Cardiac fibroblast (primary cell): ENCODE results near the gene SLC23A2.

Experiments
- DNase-seq, 2 donors: peaks; one replicate each; pipeline versions ENCODE4 v3.0.0 to v3.0.0-alpha.2; 2010; ENCODE audit warnings: low read depth in 2 of 2
- H3K4me3 ChIP-seq, 2 donors: replicated peaks in 1 of 2; 1 replicate in 1 of 2; 2 replicates in 1 of 2; pipeline ENCODE4 v1.5.1; 2011; ENCODE audit warnings: low read depth in 2 of 2, low read length in 2 of 2, mild to moderate bottlenecking in 2 of 2, moderate library complexity in 1 of 2
- TF ChIP-seq, protein P1 (sequence below): IDR thresholded peaks from one replicate; pipeline ENCODE4 v1.5.1; 2011; ENCODE audit warnings: low read depth, mild to moderate bottlenecking, low read length, inconsistent platforms

The SLC23A2 gene

DNA sequence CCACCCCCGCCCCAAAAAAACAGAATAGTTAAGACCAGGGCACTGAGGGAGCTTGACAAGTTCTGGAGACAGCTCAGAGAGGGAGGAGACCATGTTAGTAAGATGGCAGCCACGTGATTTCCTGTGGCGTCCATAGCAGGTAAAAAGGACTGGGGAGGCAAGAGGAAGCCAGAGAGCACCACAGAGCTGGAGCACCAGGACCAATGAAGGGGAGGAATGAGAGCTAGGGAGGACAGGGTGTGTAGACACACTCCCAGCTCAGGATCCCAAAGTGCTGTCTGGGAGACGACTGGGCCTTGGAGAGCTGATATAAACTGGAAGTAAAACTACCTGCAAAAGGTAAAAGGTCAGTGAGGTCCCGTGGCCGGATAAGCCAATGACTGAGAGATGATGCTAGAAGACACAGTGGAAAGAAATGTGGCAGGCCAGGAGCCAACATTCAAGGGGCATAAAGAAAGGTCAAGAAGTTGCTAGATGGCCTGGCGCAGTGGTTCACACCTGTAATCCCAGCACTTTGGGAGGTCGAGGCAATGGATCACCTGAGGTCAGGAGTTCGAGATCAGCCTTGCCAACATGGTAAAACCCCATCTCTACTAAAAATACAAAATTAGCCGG, 39.0 kb downstream of the SLC23A2 start:
- no peak for DNase-seq
- H3K4me3 ChIP-seq: no peak overlapping the region
- TF ChIP-seq, protein P1, sequence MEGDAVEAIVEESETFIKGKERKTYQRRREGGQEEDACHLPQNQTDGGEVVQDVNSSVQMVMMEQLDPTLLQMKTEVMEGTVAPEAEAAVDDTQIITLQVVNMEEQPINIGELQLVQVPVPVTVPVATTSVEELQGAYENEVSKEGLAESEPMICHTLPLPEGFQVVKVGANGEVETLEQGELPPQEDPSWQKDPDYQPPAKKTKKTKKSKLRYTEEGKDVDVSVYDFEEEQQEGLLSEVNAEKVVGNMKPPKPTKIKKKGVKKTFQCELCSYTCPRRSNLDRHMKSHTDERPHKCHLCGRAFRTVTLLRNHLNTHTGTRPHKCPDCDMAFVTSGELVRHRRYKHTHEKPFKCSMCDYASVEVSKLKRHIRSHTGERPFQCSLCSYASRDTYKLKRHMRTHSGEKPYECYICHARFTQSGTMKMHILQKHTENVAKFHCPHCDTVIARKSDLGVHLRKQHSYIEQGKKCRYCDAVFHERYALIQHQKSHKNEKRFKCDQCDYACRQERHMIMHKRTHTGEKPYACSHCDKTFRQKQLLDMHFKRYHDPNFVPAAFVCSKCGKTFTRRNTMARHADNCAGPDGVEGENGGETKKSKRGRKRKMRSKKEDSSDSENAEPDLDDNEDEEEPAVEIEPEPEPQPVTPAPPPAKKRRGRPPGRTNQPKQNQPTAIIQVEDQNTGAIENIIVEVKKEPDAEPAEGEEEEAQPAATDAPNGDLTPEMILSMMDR: no peak

DNA sequence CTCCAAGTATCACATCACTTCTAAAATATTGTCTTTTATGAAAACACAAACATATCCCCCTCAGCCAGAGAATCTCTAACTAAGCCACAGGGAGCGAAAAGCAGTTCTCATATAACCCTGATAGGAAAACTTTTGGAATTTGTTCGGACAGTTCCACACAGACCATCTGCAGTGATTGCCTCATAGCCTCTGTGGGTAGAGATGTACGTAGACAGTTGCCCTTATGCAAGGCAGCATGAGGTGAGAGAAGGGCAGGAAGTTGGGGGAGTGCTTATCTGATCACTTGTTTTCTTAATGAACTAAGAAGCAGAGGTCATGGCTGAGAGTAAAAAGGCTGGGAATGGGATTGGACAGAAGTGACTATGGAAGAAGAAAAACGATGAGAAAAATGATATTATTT, 39.6 kb downstream of the SLC23A2 start:
- TF ChIP-seq, protein P1: no peak
- no peak overlapping the region for H3K4me3 ChIP-seq
- DNase-seq: peak; percentile 80 to 94

DNA sequence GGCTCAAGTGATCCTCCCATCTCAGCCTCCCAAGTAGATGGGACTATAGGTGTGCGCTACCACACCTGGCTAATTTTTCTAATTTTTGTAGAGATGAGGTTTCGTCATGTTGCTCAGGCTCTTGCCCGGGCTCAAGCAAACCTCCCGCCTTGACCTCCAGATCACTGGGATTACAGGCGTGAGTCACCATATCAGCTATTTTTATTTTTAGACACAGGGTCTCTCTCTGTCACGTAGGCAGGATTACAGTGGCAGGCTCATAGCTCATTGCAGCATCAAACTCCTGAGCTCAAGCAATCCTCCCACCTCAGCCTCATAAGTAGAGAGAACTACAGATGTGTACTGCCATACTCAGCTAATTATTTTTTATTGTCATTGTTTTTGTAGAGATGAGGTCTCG, 41.7 kb downstream of the SLC23A2 start:
- peak in 1 of 2 donors; percentile 42 for DNase-seq
- TF ChIP-seq, protein P1: no peak
- no peak overlapping the region for H3K4me3 ChIP-seq

DNA sequence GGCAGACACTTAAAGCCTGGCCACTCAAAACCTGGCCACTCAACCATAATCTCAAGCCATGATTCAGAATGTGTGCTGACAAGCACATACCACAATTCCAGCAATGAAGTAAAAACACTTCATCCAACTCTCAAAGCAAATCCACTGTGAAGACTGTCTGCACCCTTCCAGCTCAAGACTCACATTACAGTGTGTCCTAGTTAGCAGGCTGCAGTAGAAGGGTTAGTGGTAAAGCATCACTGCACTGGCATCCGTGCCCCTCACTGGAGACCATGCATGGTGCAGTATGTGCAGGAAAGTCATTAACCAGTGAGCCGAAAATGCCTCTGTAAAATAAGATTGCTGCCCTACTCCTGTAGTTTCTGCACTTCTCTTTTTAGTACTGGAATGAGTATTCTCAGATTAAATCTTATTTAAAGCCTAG, 43.4 kb downstream of the SLC23A2 start:
- TF ChIP-seq, protein P1: no peak
- DNase-seq: peak in 1 of 2 donors; percentile 58
- H3K4me3 ChIP-seq: no peak overlapping the region

DNA sequence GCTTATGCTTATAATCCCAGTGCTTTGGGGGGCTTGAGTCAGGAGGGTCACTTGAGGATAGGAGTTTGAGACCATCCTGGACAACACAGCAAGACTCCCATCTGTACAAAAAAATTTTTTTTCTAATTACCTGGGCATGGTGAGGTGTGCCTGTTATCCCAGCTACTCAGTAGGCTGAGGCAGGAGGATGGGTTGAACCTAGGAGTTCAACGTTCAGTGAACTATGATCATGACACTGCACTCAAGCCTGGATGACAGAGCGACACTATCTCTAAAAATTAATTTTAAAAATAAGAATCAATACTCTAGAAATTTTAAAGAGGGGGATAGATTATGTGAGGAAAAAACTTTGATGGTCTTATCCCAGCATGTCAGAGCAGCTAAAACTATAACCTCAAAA, 44.1 kb downstream of the SLC23A2 start:
- H3K4me3 ChIP-seq: no peak overlapping the region
- TF ChIP-seq, protein P1: no peak
- DNase-seq: no peak

DNA sequence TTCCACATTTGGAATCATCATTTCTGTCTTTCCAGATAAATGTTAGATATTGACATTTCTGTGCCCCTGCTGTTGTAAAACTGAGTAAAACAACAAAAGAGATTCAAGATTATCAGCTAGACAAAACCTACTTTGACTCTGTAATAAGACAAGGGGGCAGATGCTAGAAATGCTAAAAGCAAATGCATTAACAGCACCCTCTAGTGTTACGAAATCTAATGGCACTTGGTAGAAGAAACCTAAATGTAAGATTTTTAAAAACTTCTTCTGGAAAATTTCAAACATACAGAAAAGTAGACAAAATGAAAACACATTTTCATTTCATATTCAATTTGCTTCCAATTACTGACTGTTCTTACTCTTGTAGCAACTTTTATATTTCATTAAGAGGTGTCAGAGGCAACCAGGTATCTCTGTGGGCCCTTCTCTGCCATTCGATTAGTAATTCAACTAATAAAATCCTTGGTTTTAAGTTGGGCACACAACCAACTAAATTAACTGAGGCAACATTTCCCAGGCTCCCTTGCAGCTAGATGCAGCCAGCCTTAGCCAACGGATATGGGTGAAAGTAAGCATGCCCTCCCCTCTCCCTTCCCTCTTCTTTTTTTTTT, 45.0 kb downstream of the SLC23A2 start:
- DNase-seq: peak; percentile 79

More for the DNA sequence above, 45.0 kb downstream of the SLC23A2 start:
- TF ChIP-seq, protein P1: peak; percentile 84
- no peak overlapping the region for H3K4me3 ChIP-seq
